Measurements from ENCODE around the gene SDR42E1.

DNA sequence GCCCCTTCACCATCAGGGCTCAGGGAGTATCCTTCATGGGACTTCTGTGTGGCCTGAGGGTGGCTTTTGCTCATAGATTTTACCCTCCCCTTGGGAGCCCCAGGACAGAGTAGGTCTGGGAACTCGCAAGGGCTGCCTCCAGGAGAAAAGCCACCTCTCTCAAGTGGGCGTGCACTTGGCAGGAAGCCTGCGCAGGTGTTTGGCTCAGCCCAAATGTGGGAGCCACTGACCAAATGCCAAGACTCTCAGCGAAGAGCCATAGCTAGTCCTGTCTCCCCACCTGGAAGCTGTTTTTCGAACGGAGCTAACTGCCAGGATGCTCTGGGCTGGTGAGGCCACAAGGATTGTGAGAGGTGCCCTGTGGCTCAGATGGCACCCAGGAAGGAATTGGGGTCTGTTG lies 21.7 kb upstream of the SDR42E1 start:
- TF ChIP-seq, protein P1, sequence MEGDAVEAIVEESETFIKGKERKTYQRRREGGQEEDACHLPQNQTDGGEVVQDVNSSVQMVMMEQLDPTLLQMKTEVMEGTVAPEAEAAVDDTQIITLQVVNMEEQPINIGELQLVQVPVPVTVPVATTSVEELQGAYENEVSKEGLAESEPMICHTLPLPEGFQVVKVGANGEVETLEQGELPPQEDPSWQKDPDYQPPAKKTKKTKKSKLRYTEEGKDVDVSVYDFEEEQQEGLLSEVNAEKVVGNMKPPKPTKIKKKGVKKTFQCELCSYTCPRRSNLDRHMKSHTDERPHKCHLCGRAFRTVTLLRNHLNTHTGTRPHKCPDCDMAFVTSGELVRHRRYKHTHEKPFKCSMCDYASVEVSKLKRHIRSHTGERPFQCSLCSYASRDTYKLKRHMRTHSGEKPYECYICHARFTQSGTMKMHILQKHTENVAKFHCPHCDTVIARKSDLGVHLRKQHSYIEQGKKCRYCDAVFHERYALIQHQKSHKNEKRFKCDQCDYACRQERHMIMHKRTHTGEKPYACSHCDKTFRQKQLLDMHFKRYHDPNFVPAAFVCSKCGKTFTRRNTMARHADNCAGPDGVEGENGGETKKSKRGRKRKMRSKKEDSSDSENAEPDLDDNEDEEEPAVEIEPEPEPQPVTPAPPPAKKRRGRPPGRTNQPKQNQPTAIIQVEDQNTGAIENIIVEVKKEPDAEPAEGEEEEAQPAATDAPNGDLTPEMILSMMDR (IDR thresholded peaks at IDR 0.05), result no peak
- TF ChIP-seq POLR2A (IDR thresholded peaks at IDR 0.05) (no peak), POLR2AphosphoS5 (IDR thresholded peaks at IDR 0.05; ENCODE audit: insufficient read depth in 1 of 2, low read depth in 1 of 2) (no peak)
